ENCODE data around the gene STARD7. TPM values are rescaled to one million over a fixed set of nuclear protein-coding genes. Genes with fewer than 3 reads are reported as not detected.

STARD7 gene
- total RNA-seq, 1 donor from 2014 or later: 103 TPM

DNA sequence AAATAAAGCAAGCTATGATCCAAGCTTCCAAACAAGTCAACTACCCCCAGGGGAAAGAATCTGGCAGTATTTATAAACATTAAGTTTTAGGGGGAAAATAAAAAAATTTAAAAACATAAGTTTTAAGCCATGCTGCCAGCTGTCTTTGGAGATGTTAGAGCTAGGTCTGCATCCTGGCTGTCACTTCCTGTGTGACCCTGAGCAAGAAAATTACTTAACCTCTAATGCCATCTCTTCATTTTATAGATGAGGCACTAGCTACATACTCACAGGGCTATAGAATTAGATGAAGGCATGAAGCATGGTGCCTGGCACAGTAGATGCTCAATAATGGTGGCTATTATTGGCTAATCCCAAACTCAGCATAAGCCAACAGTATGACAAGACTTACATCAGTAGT, 28.1 kb downstream of the STARD7 start:
- peaks cover 12% of the 10 kb centered on the region for H3K36me3 Mint-ChIP-seq (ENCODE audit: low read depth, unreplicated experiment)
- Histone ChIP-seq H3K9me3 (ENCODE audit: insufficient read depth, low read depth, low read length) (no peaks in the 10 kb centered on the region), H3K4me1 (ENCODE audit: insufficient read depth, low read length) (peaks cover 6% of the 10 kb centered on the region), H3K36me3 (ENCODE audit: insufficient read depth, low read length) (peaks cover 14% of the 10 kb centered on the region), H3K79me2 (ENCODE audit: insufficient read depth, low read length) (no peaks in the 10 kb centered on the region), H3K27me3 (ENCODE audit: insufficient read depth, low read length) (no peaks in the 10 kb centered on the region), H3K4me3 (ENCODE audit: insufficient read depth, low read depth, low read length) (no peak overlapping the region), H3K27ac (ENCODE audit: low read depth, low read length) (no peak overlapping the region), H3K9ac (ENCODE audit: low read length) (no peak overlapping the region), H2AFZ (ENCODE audit: low read depth, low read length) (no peak overlapping the region), H3K4me2 (ENCODE audit: low read length) (no peak overlapping the region), H4K20me1 (ENCODE audit: insufficient read depth, low read length) (peaks cover 13% of the 10 kb centered on the region)
- peaks cover 7% of the 10 kb centered on the region for H3K4me1 Mint-ChIP-seq (ENCODE audit: low read depth, unreplicated experiment)
- TF ChIP-seq EZH2 (IDR thresholded peaks at IDR 0.05; ENCODE audit: insufficient read depth, low read length): no peak
- TF ChIP-seq, protein P1, sequence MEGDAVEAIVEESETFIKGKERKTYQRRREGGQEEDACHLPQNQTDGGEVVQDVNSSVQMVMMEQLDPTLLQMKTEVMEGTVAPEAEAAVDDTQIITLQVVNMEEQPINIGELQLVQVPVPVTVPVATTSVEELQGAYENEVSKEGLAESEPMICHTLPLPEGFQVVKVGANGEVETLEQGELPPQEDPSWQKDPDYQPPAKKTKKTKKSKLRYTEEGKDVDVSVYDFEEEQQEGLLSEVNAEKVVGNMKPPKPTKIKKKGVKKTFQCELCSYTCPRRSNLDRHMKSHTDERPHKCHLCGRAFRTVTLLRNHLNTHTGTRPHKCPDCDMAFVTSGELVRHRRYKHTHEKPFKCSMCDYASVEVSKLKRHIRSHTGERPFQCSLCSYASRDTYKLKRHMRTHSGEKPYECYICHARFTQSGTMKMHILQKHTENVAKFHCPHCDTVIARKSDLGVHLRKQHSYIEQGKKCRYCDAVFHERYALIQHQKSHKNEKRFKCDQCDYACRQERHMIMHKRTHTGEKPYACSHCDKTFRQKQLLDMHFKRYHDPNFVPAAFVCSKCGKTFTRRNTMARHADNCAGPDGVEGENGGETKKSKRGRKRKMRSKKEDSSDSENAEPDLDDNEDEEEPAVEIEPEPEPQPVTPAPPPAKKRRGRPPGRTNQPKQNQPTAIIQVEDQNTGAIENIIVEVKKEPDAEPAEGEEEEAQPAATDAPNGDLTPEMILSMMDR (IDR thresholded peaks at IDR 0.05; ENCODE audit: insufficient read depth, low read depth, low read length): no peak
- DNase-seq (ENCODE audit: low read depth): no peak
- H3K9me3 Mint-ChIP-seq (ENCODE audit: unreplicated experiment): no peaks in the 10 kb centered on the region
- H3K27ac Mint-ChIP-seq (ENCODE audit: unreplicated experiment): no peak overlapping the region
- no peaks in the 10 kb centered on the region for H3K27me3 Mint-ChIP-seq (ENCODE audit: low read depth, unreplicated experiment)
- no peak for FAIRE-seq
- no peak overlapping the region for H3K4me3 Mint-ChIP-seq (ENCODE audit: unreplicated experiment)

DNA sequence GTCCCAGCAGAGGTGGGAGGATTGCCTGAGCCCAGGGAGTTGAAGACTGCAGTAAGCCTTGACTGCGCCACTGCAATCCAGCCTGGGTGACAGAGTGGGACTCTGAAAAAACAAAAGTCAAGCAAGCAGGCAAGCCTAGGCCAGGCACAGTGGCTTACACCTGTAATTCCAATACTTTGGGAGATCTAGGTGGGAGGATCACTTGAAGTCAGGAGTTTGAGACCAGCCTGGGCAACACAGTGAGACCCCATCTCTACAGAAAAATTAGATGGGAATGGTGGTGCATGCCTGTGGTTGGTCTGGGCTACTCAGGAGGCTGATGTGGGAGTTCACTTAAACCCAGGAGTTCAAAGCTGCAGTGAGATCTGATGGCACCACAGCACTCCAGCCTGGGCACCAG, 28.6 kb downstream of the STARD7 start:
- TF ChIP-seq EZH2 (IDR thresholded peaks at IDR 0.05; ENCODE audit: insufficient read depth, low read length): no peak
- TF ChIP-seq, protein P1 (IDR thresholded peaks at IDR 0.05; ENCODE audit: insufficient read depth, low read depth, low read length): no peak
- H3K36me3 ChIP-seq (ENCODE audit: insufficient read depth, low read length): peaks cover 9% of the 10 kb centered on the region
- FAIRE-seq (no peak), DNase-seq (ENCODE audit: low read depth) (no peak)
- no peak overlapping the region for H3K9ac ChIP-seq (ENCODE audit: low read length)
- no peaks in the 10 kb centered on the region for H3K9me3 ChIP-seq (ENCODE audit: insufficient read depth, low read depth, low read length)
- H3K27ac Mint-ChIP-seq (ENCODE audit: unreplicated experiment): no peak overlapping the region
- H3K4me2 ChIP-seq (ENCODE audit: low read length): no peak overlapping the region
- H3K27me3 Mint-ChIP-seq (ENCODE audit: low read depth, unreplicated experiment): no peaks in the 10 kb centered on the region
- no peak overlapping the region for H3K27ac ChIP-seq (ENCODE audit: low read depth, low read length)
- no peak overlapping the region for H2AFZ ChIP-seq (ENCODE audit: low read depth, low read length)
- no peaks in the 10 kb centered on the region for H3K27me3 ChIP-seq (ENCODE audit: insufficient read depth, low read length)
- no peak overlapping the region for H3K4me3 ChIP-seq (ENCODE audit: insufficient read depth, low read depth, low read length)
- peaks cover 6% of the 10 kb centered on the region for H3K4me1 ChIP-seq (ENCODE audit: insufficient read depth, low read length)
- H3K4me1 Mint-ChIP-seq (ENCODE audit: low read depth, unreplicated experiment): peaks cover 7% of the 10 kb centered on the region
- no peaks in the 10 kb centered on the region for H3K79me2 ChIP-seq (ENCODE audit: insufficient read depth, low read length)
- peaks cover 10% of the 10 kb centered on the region for H3K36me3 Mint-ChIP-seq (ENCODE audit: low read depth, unreplicated experiment)
- H3K4me3 Mint-ChIP-seq (ENCODE audit: unreplicated experiment): no peak overlapping the region
- peaks cover 8% of the 10 kb centered on the region for H4K20me1 ChIP-seq (ENCODE audit: insufficient read depth, low read length)
- no peaks in the 10 kb centered on the region for H3K9me3 Mint-ChIP-seq (ENCODE audit: unreplicated experiment)

DNA sequence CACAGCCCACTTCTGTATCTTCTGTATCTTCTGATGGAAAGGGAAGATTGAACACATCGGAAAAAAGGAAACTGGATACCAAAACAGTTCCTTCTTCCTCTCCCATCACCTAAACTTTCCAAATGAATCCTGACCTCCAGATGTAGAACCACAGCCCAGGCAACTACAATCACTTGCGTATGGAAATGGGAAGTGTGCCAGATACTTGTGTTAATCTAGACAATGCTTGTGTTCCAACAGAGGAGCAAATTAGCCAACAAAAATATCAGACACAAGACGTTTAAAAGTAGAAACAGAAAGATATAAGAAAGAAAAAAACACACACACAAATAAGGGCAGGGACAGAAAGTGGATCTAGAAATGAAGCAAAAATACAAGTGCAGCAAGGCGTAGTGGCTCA, 32.0 kb downstream of the STARD7 start:
- Mint-ChIP-seq H3K9me3 (ENCODE audit: unreplicated experiment) (peaks cover 4% of the 10 kb centered on the region), H3K27ac (ENCODE audit: unreplicated experiment) (no peak overlapping the region), H3K36me3 (ENCODE audit: low read depth, unreplicated experiment) (peaks cover 1% of the 10 kb centered on the region)

More for the DNA sequence above, 32.0 kb downstream of the STARD7 start:
- DNase-seq (ENCODE audit: low read depth) (peak; percentile 14), FAIRE-seq (no peak)
- H3K27ac ChIP-seq (ENCODE audit: low read depth, low read length): no peak overlapping the region
- no peaks in the 10 kb centered on the region for H4K20me1 ChIP-seq (ENCODE audit: insufficient read depth, low read length)
- Mint-ChIP-seq H3K4me1 (ENCODE audit: low read depth, unreplicated experiment) (peaks cover 7% of the 10 kb centered on the region), H3K27me3 (ENCODE audit: low read depth, unreplicated experiment) (peaks cover 7% of the 10 kb centered on the region), H3K4me3 (ENCODE audit: unreplicated experiment) (no peak overlapping the region)
- H3K79me2 ChIP-seq (ENCODE audit: insufficient read depth, low read length): no peaks in the 10 kb centered on the region
- no peaks in the 10 kb centered on the region for H3K27me3 ChIP-seq (ENCODE audit: insufficient read depth, low read length)
- no peak overlapping the region for H3K4me3 ChIP-seq (ENCODE audit: insufficient read depth, low read depth, low read length)
- H3K4me2 ChIP-seq (ENCODE audit: low read length): no peak overlapping the region
- TF ChIP-seq, protein P1 (IDR thresholded peaks at IDR 0.05; ENCODE audit: insufficient read depth, low read depth, low read length): no peak
- no peak for TF ChIP-seq EZH2 (IDR thresholded peaks at IDR 0.05; ENCODE audit: insufficient read depth, low read length)
- H3K9ac ChIP-seq (ENCODE audit: low read length): no peak overlapping the region
- H3K36me3 ChIP-seq (ENCODE audit: insufficient read depth, low read length): no peaks in the 10 kb centered on the region
- no peaks in the 10 kb centered on the region for H3K9me3 ChIP-seq (ENCODE audit: insufficient read depth, low read depth, low read length)
- H2AFZ ChIP-seq (ENCODE audit: low read depth, low read length): no peak overlapping the region
- H3K4me1 ChIP-seq (ENCODE audit: insufficient read depth, low read length): peaks cover 6% of the 10 kb centered on the region

Data from astrocyte (in vitro differentiated cells and primary cell).